Mammary epithelial cell (primary cell): ENCODE measurements around the gene PLEKHO1.

Source experiments
- EZH2 ChIP-seq: IDR thresholded peaks from 2 replicates; pipeline ENCODE4 v1.6.1; 2012; ENCODE audit warnings: low read length, inconsistent platforms, borderline replicate concordance
- TF ChIP-seq, protein P1 (sequence below), 2 donors: IDR thresholded peaks in 1 of 2; conservative IDR thresholded peaks in 1 of 2; 2 replicates each; pipeline ENCODE4 v1.5.1; 2011 to 2012; ENCODE audit warnings: inconsistent platforms in 2 of 2, low read length in 2 of 2, mild to moderate bottlenecking in 2 of 2, control low read depth in 1 of 2, low read depth in 1 of 2; ENCODE audit not compliant: insufficient read depth in 1 of 2; ENCODE audit errors: extremely low read depth in 1 of 2

DNA sequence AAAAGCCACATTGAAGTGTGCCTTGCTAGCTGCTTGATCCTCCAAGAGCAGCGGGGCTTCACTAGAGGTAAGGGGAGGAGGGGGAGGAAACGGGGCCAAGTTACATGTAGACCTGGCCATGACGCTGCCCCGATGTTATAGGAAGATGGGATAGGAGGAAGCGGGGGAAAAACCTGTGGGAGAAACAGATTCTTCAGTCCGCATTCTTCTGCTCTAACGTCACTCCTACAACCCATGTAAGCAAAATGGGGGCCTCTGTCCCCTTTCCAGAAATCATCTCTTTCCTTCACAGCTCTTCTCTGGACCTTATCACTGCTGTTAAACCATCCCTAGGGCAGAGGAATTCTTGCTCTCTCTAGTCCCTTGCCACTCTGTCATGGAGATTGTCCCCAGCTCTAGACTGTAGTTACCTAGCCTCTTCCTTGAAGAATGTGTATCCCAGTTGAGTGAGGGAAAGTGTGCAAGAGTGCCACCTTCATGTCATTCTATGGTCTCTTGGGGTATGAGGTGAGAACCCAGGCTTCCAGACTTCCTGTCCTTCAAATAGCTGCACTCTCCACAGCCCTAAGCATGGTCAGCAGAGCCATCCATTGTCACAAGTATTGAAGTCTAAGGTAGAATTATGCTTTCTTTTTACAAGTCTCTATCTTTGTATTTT, 11.4 kb downstream of the PLEKHO1 start:
- TF ChIP-seq, protein P1, sequence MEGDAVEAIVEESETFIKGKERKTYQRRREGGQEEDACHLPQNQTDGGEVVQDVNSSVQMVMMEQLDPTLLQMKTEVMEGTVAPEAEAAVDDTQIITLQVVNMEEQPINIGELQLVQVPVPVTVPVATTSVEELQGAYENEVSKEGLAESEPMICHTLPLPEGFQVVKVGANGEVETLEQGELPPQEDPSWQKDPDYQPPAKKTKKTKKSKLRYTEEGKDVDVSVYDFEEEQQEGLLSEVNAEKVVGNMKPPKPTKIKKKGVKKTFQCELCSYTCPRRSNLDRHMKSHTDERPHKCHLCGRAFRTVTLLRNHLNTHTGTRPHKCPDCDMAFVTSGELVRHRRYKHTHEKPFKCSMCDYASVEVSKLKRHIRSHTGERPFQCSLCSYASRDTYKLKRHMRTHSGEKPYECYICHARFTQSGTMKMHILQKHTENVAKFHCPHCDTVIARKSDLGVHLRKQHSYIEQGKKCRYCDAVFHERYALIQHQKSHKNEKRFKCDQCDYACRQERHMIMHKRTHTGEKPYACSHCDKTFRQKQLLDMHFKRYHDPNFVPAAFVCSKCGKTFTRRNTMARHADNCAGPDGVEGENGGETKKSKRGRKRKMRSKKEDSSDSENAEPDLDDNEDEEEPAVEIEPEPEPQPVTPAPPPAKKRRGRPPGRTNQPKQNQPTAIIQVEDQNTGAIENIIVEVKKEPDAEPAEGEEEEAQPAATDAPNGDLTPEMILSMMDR (conservative IDR thresholded peaks at IDR 0.05 in 1 of 2, IDR thresholded peaks at IDR 0.05 in 1 of 2; ENCODE audit: extremely low read depth in 1 of 2, insufficient read depth in 1 of 2, low read depth in 1 of 2, low read length in 2 of 2) = no peak
- TF ChIP-seq EZH2 = no peak
